Kidney glomerular epithelial cell (primary cell): Measurements from ENCODE around the gene IGFBP2.

Source experiments
- DNase-seq: peaks from one replicate; lab custom pipeline; 2025; lab: John Stamatoyannopoulos, UW

The IGFBP2 gene

DNA sequence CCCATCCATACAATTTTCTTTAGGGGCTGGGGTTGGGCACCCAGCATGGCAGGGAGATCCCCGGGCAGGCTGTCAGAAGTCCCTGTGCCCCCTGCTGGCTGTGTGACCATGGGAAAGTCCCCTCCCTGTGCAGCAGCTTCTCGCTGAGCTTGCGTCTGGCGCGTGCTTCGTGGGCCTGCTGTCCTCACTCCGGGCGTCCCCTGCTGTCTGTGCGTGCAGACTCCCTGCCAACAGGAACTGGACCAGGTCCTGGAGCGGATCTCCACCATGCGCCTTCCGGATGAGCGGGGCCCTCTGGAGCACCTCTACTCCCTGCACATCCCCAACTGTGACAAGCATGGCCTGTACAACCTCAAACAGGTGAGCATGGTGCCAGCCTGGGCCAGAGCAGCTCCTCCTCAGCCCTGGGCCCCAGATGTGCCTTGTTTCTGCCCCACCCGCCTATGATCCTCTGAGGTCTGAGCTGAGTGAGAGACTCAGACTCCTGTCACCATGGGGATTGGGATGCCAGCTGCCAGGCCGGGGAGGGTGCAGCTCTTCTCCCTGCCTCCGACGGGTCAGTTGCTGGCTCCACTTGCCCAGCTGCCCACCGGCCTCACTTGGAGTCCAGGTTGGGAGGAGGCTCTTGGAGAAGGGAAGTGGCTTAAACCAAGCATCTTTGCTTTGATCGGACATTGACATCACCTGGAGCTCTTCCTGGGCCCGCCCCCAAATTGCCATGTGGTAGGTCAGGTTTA is 28.6 kb downstream of the IGFBP2 start:
- no peak for DNase-seq

DNA sequence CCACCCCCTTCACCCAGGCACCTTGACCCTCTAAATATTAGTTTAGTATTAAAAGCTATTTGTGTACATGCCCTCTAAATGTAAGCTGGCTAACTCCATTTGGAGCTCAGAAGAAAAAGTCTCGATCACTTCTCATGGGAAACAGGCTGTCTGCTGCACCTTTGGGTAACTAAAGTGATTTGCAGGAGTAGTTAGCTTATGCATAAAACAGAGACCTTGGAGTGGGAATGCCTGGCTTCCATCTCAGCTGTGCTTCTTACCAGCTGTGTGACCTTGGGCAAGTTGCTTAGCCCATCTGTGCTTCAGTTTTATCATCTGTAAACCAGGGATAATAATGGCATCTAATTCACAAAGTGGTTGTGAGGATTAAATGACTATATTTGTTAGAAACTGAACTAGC is 29.9 kb downstream of the IGFBP2 start:
- DNase-seq = no peak

DNA sequence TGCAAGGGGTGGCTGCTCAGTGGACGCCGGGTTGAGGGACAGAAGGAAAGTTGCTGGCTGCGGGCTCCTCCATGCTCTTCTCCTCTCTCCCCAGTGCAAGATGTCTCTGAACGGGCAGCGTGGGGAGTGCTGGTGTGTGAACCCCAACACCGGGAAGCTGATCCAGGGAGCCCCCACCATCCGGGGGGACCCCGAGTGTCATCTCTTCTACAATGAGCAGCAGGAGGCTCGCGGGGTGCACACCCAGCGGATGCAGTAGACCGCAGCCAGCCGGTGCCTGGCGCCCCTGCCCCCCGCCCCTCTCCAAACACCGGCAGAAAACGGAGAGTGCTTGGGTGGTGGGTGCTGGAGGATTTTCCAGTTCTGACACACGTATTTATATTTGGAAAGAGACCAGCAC is 30.6 kb downstream of the IGFBP2 start:
- no peak for DNase-seq

DNA sequence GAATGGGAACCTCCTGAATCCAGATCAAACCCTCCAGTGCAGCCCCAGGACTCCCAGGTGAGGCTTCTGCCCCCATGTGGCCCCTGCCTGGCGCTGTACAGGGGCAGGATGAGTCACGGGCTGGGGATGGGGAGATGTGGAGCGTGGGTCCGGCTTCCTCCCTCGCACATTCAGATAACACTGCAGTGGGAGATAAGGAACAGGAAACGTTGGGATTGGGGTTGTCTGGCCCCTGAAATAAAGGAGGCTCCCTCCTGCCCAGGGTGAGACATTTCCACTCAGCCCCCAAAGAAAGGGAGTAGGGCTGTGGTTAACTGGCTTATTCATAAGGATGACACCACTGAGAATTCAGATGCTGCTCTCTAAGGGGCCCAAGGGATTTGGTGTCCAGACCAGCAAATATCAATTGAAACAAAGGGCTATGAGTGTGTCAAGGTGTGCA is 31.4 kb downstream of the IGFBP2 start:
- peak; percentile 28 for DNase-seq

DNA sequence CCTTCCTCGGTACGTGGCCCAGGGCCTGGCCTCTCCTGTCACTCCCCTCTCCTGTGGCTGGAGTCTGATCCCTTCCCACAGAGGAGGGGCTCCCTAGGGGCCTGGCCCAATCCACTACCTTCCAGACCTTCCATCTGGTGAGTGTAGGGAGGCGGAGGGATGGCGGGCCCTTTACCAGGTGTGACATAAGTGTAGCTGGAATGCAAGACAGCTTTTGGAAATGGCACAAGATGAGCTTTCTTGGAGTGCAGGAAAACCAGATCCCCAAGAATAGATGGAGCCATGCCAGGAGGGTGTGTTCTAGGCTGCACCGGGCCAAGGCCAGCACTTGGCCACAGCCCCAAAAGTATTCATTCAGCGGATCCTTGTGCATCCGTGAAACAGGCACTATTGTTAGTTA is 32.0 kb downstream of the IGFBP2 start:
- no peak for DNase-seq

DNA sequence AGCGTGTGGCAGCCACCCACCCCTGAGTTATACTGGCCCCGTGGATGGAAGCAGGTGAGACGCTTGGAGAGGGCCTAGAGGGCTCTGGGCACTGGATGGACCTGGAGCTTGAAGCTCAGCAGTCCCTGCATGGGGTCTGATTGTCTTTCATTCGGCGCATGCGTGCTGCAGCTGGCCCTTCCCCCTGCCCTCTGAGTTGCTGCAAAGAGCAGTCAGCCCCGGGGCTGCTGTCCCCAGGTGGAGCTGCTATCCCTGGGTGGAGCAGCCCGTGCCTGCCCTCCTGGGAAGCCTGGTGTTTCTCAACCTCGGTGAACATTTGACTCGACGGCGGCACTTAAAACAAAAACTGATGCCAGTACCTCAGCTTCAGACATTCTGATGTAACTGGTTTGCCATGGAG is 32.5 kb downstream of the IGFBP2 start:
- no peak for DNase-seq

DNA sequence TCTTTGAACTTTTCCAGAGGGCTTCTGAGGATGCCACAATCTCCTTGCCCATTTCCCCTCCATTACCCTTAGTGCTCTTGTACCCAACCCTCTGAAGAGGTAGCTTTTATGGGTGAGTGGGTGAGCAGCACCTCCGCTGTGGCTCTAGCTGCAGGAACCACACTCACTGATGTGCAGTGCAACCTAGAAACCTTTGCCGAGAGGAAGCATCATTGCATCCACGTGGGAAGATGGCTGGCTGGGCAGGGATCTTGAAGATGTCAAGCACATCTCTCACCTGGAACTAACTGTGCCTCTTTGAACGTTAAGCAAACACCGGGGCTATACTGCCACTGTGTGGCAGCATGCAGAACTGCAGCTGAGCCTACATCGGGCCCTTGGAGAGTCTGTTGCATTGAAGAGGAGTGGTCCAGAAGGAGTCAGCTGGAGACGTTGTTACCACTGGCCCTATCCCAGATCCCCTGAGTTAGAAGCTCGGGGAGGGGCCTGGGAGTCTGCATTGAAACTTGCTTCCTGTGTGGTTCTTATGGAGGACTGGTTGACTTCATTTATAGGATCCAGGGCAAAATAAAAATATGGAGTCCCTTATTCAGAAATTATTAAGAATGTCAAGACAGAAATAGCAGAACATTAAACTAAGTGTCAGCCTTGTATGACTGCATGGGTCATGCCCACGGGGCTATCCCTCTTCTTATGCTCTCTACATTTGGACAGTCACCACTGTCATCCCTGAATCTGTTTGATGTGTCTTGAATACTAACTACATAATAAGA is 33.4 kb downstream of the IGFBP2 start:
- peak; percentile 62 for DNase-seq

DNA sequence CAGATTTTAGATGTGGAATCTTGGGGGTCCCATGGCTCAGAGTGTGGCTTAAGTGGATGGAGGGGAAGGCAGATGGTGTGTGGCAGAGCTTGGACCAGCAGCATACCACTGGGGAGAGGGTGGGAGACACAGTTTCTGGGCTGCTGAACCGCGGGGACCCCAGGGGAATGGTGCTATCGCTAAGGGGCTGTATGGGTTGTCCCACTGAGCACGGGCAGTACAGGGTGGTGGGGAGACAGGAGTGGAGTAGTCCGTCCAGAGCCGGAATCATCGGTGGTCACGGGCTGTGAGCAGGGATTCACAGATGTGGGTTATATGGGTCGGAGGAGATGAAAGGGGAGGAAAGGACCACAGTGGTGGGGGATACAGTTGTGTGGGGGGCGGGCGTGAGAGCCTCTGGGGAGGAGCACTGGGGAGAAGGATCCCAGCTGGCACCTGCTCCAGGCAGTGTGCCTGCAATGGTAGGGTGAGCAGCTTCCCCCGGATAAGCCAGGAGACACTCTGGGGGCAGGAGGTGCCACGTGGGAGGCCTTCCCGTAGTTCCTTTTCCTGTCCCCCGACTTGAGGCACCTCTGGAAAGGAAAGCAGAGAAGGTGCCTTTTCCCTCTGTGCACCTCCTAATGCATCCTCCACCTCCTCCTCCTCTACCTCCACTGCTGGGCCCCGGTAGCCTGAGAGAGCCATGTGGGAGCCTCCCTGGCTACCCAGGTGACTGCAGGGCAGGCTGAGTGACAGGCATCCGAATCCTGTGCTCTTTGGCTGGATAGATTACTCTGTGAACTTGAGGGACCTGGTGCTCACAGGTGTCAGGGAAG is 37.3 kb downstream of the IGFBP2 start:
- no peak for DNase-seq

DNA sequence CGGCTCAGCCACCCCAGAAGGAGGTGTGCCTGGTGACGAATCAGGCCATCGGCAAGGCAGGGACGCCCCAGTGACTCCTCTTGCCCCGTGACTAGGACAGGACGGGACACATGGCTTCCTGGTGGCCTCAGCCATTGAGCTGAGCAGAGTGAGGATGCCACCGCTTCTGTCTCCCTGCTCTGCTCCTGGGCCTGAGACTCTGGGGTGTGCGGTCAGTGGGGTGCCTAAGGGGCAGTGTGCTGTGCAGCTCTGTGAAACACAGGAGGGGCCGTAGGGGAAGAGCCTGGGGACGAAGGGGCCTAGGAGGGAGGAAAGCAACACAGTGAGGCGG is 37.8 kb downstream of the IGFBP2 start:
- DNase-seq = no peak

DNA sequence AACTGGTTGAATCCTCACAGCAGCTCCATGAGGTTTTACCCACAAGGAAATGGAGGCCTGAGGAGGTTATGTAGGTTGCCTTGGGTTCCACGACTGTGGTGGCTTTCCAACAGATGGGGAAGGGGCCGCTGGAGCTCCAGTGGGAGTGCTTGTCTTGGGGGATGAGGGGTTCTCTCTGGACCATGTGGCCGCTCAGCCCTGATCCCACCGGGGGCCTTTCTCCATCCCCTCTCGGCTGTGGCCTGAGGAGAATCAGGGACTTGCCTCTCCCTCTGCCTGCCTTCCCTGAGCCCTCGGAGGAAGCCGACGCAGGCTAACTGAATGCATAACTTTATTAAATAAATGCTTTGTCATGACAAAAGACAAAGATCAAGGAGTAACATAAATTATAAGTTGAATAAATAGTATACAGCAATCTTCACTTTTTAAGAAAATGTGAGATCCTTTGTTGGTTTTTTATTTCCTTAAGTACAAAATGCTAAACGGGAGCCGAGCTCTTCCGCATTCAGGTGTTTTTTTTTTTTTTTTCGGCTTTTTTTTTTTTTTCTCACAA is 38.6 kb downstream of the IGFBP2 start:
- DNase-seq = no peak

DNA sequence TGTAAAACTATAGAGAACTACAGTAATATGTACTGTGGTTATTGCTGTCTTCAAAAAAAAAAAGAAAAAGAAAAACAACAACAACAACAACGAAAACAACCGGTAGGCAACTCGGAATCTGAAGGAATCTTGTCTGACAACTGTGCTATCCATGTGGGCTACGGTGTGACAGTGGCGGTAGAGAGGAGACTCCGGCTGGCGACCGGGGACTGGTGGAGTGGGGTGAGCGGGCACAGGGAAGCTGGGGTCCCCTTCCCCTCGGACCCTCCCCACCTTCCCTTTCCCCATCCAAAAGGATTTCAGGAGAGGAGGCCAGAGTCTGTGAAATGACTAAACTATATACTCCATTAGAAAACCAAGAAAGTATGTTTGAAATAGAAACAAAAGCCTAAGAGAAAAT is 39.2 kb downstream of the IGFBP2 start:
- no peak for DNase-seq

DNA sequence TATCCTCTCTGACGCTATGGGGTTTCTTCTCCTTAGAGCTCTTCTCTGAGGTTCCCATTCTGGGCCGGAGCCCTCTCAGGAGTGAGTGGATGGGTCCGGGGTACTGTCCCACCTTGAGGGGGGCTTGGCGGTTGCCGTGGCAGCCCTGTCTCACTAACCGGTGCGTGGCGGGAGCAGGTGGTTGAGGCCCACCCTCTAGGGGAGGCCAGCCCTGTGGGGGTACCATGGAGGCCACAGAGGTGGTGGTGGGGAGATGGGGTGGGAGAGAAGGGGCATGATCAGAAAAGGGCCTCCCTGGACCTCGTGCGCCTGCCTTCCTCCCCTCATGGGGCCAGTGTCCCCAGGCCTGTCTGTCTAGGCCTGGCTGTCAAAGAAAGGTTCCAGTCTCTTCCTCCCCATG is 39.8 kb downstream of the IGFBP2 start:
- DNase-seq = no peak

DNA sequence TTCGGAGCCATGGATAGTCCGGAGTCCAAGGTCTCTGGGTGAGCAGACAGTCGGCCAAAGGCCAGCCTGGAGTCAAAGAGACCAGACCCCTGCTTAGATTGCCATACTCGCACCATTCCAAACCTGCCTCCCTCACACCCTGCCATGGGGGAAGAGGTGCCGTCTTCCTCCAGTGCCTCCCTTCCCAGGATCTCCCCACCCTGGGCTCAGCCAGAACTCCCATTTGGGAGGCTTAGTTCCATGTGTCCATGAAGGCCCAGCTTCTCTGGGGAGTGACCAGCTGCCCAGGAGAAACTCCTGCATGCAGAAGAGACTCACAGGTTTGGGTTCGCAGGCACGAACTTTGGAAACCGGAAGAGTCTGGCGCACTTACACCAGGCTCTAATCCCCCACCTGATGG is 40.4 kb downstream of the IGFBP2 start:
- no peak for DNase-seq

DNA sequence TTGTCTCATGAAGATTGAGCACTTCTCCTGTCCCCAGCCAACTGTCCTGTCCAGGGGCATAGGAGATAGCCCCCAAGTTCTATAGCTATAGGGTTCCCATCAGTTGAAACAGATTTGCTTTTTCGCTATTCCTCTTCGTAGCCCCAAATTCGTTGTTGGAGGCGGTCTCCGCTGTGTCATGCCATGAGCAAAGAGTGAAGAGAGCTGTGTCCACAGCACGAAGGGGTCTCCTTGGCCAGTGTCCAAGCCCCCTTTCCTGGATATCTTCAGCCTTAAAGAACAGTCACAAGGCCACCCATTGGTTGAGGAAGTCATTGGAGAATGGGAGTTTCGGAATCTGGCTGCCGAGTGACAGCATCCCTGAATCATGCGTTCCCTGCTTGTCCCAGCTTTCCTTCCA is 41.2 kb downstream of the IGFBP2 start:
- DNase-seq = no peak

DNA sequence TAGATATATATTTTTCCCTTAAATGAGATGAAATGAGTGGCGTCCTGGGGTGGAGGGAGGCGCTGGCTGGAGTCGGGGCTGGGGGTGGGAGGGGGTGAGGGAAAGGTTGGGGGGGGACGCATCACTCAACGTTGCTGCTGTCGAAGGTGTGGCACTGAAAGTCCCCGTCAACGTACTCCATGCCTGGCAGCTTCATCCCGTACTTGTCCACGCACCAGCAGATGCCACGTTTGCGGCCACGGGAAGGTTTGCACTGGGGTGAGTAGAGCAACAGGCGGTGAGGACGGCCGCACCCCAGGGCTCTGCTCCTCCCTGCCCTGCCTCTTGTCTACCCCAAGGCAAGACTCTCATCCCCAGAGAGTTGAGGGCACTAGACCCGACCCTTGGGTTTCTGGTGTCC is 43.4 kb downstream of the IGFBP2 start:
- no peak for DNase-seq

DNA sequence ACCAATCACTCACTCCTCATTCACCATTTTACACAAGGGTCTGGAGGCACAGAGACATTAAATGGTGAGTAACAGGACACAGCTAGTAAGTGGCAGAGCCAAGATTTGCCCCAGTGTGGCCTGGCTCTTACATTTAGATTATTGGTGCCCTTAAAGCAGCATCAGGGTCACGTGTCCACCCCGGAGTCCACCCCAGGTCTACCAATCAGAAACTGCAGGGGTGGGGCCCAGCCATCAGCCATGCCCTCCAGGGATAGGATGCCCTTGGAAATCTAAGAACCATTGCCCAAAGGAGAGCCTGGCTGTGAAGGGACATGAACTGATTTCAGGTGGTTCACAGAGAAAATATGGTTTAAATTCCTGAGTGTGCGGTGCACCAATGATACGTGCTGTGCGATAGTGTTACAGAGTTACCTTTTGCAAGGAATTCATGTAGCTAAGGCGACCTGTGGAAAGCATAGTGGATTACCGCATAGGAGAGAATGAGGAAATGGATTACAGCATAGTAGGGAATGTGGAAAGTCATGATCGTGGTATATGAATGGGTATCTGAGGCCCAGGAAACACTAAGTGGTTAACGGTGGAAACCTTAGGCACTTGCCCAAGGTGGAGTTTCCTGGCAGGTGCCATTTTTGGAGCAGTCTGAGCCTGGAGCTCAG is 44.3 kb downstream of the IGFBP2 start:
- DNase-seq = no peak

DNA sequence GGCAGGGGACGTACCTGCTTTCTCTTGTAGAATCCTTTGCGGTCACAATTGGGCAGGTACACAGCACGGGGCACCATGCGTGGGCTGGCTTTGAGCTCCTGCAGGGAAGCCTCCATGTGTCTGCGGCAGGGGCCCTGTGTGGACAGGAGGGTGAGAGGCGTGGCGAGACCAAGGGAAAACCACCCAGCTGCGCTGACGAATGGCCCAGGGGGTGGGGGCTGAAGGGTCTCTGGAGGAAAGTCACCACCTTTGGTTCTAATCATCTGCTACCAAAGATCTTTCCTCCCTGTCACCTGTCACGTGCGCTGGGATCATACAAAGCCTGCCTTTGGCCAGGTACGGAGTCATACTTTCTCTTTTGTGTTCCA is 44.9 kb downstream of the IGFBP2 start:
- no peak for DNase-seq

DNA sequence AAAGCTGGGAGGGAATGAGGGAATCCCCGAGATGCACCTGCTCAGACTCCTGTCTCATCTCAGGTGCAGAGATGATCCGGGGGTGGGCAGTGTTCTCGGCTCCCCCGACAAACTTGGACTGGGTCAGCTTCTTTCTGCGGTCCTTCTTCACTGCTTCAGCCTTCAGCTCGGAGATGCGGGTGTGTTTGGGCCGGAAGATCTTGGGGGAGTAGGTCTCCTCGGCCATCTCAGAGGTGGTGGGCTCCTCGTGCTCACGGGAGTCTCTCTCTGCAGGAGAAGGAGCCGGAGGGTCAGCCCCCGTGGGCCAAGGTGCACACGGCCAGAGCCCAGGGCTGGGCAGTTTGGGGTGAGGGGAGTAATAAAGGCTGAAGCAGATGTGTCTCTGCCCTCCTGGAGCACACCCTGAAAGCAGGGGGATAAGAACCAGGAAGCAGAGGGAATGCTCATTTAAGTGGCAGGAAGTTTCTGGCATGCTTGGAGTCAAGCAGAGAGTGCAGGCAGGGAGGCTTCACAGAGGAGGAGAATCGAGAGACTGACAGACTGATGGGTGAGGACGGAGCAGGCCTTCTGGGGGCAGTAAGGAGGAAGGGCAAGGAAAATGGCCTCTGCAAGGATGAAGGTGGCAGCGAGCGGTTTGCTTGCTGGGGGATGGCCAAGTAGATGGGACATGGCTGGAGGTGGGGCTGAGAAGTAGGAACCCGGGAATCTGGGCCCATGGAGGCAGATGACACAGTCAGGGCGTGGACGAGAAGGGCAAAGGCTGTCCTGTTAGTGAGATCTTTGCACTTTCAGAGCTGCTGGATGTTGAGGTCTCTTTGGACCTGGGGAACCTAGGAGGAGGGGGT is 45.8 kb downstream of the IGFBP2 start:
- no peak for DNase-seq

DNA sequence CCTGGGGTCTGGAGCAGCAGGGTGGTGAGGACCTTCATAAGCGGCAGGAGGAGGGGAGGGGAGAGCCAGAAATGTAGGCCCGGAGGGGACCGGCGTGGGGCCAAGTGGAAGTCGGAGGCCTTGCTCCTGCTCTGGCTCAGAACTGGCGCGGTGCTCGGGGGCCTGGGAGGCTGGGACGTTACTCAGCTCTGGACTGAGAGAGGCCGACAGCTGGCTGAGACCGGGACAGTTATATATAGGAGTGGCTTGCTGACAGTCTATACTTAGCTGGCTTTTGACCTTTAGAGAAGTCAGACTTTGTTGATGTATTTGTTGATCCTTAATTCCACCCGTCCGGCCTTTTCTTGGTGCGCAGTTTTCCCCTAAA is 46.4 kb downstream of the IGFBP2 start:
- DNase-seq = no peak

DNA sequence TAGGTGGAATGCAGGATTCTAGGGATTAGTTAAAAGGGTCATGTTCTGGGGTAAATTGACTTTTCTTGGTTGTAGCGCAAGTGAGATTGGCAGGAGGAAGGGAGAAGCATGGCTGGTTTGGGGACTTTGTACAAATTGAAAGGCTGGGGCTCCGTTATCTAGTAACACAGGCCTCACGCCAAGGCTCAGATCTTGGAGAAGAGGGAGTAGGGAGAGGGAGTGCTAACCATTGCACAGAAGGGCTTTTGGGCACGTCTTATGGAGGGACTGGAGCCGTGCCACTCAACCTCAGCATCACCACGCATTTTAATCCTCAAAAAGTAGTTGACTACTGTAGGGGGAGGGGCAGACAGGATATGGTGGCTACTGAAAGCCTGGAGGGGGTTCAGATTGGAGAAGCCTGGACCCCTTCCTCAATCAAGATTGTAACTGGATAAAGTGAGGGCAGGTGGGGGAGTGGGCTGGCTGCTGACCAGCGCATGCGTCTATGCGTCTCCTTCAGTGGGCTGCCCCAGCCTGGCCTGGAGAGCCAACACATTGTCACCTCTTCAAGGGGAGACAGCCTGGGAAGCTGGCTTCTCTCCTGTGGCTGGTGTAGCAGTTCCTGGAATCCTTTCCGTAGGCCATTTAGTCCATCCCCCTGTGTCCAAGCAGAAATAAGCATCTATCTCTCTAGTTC is 47.9 kb downstream of the IGFBP2 start:
- DNase-seq = no peak

DNA sequence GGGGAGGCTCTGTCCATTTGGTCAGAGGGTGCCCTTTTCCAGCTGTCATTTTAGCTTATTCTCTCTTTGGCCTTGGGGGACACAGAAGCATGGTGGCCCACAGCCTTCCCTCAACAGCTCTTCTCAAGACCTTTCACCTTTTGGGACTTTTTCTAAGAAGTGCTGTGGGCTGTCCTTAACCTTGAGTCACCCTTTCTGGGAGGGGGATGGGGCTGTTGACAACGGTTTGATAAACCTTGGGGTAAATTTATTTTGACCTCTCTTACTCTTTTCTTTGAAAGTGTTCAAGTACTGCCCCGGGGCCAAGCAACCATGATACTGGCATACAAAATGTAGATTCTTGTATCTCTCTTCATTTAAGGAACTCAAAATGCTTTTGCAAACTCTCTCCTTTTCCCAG is 48.5 kb downstream of the IGFBP2 start:
- no peak for DNase-seq
